ENCODE data around the gene ARL14EPL. TPM values are rescaled to one million over a fixed set of nuclear protein-coding genes. Genes with fewer than 3 reads are reported as not detected.

The ARL14EPL gene
- total RNA-seq = not detected

GRCh38 chr5:116032094-116032517 lies at the start of gene ARL14EPL:
Gene ARL14EPL, plus strand, starts transcription at chr5:116032472. Its CDS starts 18,994 bp downstream, at chr5:116051466.
- no peak within 1 kb of the TSS for H3K4me3 ChIP-seq
- H3K9me3 ChIP-seq = no peaks in the 10 kb centered on the region
- no peak within 1 kb of the TSS for H3K27ac ChIP-seq
- no peaks in the 10 kb centered on the region for H3K4me1 ChIP-seq
- peak in 1 of 3 donors; percentile 50 for DNase-seq
- H3K27me3 ChIP-seq = no peaks in the 10 kb centered on the region
- no peak for TF ChIP-seq CTCF (IDR thresholded peaks at IDR 0.05)
- TF ChIP-seq POLR2A (IDR thresholded peaks at IDR 0.05) = no peak
- no peaks in the 10 kb centered on the region for H3K36me3 ChIP-seq

GRCh38 chr5:115983519-115983918 lies 48.8 kb upstream of the ARL14EPL start:
- DNase-seq = no peak
- TF ChIP-seq POLR2A (IDR thresholded peaks at IDR 0.05) (no peak), CTCF (IDR thresholded peaks at IDR 0.05) (no peak)
- Histone ChIP-seq H3K27me3 (no peaks in the 10 kb centered on the region), H3K9me3 (no peaks in the 10 kb centered on the region), H3K27ac (no peak overlapping the region), H3K4me3 (no peak overlapping the region), H3K36me3 (no peaks in the 10 kb centered on the region), H3K4me1 (no peaks in the 10 kb centered on the region)

GRCh38 chr5:115985802-115986757 lies 46.2 kb upstream of the ARL14EPL start:
- Histone ChIP-seq H3K27ac (no peak overlapping the region), H3K27me3 (no peaks in the 10 kb centered on the region), H3K9me3 (no peaks in the 10 kb centered on the region), H3K4me1 (no peaks in the 10 kb centered on the region), H3K4me3 (no peak overlapping the region), H3K36me3 (no peaks in the 10 kb centered on the region)
- no peak for DNase-seq
- TF ChIP-seq POLR2A (IDR thresholded peaks at IDR 0.05) (no peak), CTCF (IDR thresholded peaks at IDR 0.05) (no peak)

- Histone ChIP-seq H3K27me3 (no peaks in the 10 kb centered on the region), H3K4me3 (no peak overlapping the region), H3K4me1 (no peaks in the 10 kb centered on the region), H3K9me3 (no peaks in the 10 kb centered on the region), H3K36me3 (no peaks in the 10 kb centered on the region), H3K27ac (no peak overlapping the region)
- TF ChIP-seq POLR2A (IDR thresholded peaks at IDR 0.05) (no peak), CTCF (IDR thresholded peaks at IDR 0.05) (no peak)
- no peak for DNase-seq
These were observed 44.3 kb upstream of the ARL14EPL start for GRCh38 chr5:115988002-115988401.

GRCh38 chr5:115992848-115993350 lies 39.4 kb upstream of the ARL14EPL start:
- no peak overlapping the region for H3K4me3 ChIP-seq
- no peaks in the 10 kb centered on the region for H3K27me3 ChIP-seq
- no peaks in the 10 kb centered on the region for H3K9me3 ChIP-seq
- H3K36me3 ChIP-seq = no peaks in the 10 kb centered on the region
- no peak overlapping the region for H3K27ac ChIP-seq
- H3K4me1 ChIP-seq = no peaks in the 10 kb centered on the region
- TF ChIP-seq CTCF (IDR thresholded peaks at IDR 0.05) = no peak
- TF ChIP-seq POLR2A (IDR thresholded peaks at IDR 0.05) = no peak
- no peak for DNase-seq
